ENCODE results near the gene TMC5.

DNA sequence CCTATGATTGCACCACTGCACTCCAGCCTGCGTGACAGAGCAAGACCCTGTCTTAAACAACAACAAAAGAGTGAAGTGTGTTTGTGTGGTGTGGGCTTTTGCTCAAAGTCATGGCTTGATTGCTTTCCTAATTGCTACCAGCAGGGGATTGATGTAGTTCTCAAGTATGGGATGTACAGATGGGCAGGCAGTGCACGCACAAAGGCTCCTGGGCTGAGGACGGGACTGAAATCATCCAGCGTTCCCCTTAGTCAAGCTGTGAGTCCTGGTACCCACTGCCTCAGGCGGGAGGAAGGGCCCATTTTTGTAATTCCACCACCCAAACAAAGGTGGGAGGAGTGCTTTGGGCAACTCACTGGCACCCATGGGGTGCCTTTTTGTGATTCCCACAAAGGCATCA, 56.9 kb downstream of the TMC5 start:
- TF ChIP-seq, protein P1, sequence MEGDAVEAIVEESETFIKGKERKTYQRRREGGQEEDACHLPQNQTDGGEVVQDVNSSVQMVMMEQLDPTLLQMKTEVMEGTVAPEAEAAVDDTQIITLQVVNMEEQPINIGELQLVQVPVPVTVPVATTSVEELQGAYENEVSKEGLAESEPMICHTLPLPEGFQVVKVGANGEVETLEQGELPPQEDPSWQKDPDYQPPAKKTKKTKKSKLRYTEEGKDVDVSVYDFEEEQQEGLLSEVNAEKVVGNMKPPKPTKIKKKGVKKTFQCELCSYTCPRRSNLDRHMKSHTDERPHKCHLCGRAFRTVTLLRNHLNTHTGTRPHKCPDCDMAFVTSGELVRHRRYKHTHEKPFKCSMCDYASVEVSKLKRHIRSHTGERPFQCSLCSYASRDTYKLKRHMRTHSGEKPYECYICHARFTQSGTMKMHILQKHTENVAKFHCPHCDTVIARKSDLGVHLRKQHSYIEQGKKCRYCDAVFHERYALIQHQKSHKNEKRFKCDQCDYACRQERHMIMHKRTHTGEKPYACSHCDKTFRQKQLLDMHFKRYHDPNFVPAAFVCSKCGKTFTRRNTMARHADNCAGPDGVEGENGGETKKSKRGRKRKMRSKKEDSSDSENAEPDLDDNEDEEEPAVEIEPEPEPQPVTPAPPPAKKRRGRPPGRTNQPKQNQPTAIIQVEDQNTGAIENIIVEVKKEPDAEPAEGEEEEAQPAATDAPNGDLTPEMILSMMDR (IDR thresholded peaks at IDR 0.05; ENCODE audit: low read depth, low read length, missing input control), result no peak
- TF ChIP-seq, protein P2, sequence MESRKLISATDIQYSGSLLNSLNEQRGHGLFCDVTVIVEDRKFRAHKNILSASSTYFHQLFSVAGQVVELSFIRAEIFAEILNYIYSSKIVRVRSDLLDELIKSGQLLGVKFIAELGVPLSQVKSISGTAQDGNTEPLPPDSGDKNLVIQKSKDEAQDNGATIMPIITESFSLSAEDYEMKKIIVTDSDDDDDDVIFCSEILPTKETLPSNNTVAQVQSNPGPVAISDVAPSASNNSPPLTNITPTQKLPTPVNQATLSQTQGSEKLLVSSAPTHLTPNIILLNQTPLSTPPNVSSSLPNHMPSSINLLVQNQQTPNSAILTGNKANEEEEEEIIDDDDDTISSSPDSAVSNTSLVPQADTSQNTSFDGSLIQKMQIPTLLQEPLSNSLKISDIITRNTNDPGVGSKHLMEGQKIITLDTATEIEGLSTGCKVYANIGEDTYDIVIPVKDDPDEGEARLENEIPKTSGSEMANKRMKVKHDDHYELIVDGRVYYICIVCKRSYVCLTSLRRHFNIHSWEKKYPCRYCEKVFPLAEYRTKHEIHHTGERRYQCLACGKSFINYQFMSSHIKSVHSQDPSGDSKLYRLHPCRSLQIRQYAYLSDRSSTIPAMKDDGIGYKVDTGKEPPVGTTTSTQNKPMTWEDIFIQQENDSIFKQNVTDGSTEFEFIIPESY (IDR thresholded peaks at IDR 0.05), result no peak
- TF ChIP-seq, protein P3, sequence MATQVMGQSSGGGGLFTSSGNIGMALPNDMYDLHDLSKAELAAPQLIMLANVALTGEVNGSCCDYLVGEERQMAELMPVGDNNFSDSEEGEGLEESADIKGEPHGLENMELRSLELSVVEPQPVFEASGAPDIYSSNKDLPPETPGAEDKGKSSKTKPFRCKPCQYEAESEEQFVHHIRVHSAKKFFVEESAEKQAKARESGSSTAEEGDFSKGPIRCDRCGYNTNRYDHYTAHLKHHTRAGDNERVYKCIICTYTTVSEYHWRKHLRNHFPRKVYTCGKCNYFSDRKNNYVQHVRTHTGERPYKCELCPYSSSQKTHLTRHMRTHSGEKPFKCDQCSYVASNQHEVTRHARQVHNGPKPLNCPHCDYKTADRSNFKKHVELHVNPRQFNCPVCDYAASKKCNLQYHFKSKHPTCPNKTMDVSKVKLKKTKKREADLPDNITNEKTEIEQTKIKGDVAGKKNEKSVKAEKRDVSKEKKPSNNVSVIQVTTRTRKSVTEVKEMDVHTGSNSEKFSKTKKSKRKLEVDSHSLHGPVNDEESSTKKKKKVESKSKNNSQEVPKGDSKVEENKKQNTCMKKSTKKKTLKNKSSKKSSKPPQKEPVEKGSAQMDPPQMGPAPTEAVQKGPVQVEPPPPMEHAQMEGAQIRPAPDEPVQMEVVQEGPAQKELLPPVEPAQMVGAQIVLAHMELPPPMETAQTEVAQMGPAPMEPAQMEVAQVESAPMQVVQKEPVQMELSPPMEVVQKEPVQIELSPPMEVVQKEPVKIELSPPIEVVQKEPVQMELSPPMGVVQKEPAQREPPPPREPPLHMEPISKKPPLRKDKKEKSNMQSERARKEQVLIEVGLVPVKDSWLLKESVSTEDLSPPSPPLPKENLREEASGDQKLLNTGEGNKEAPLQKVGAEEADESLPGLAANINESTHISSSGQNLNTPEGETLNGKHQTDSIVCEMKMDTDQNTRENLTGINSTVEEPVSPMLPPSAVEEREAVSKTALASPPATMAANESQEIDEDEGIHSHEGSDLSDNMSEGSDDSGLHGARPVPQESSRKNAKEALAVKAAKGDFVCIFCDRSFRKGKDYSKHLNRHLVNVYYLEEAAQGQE (IDR thresholded peaks at IDR 0.05), result no peak
- no peak for TF ChIP-seq JUND (IDR thresholded peaks at IDR 0.05)
- TF ChIP-seq FOXA1 (IDR thresholded peaks at IDR 0.05), result no peak

All from liver (tissue), 3 donors.